ENCODE data around the gene PLPPR3.

DNA sequence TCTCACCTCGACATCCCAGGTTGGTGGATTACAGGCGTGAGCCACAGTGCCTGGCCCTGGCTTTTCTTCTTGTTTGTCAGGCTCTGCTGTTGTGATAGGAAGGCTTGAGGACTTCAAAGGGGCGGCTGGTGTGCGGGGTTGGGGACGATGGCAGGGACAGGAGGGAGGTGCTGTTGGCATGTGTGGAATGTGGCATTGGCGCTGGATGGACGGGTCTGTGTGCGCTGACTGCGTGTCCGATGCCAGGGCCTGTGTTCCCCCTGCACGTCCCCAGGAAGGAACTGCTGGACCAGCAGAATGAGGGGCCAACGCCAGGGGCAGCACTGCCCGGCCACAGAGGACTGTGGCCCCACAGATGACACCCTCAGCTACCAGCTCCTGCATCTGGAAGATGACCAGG is 37.2 kb downstream of the PLPPR3 start:
- TF ChIP-seq, protein P1, sequence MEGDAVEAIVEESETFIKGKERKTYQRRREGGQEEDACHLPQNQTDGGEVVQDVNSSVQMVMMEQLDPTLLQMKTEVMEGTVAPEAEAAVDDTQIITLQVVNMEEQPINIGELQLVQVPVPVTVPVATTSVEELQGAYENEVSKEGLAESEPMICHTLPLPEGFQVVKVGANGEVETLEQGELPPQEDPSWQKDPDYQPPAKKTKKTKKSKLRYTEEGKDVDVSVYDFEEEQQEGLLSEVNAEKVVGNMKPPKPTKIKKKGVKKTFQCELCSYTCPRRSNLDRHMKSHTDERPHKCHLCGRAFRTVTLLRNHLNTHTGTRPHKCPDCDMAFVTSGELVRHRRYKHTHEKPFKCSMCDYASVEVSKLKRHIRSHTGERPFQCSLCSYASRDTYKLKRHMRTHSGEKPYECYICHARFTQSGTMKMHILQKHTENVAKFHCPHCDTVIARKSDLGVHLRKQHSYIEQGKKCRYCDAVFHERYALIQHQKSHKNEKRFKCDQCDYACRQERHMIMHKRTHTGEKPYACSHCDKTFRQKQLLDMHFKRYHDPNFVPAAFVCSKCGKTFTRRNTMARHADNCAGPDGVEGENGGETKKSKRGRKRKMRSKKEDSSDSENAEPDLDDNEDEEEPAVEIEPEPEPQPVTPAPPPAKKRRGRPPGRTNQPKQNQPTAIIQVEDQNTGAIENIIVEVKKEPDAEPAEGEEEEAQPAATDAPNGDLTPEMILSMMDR (IDR thresholded peaks at IDR 0.05): no peak
- TF ChIP-seq EP300 (IDR thresholded peaks at IDR 0.05): no peak
- TF ChIP-seq POLR2AphosphoS5 (IDR thresholded peaks at IDR 0.05): no peak

Measured in suprapubic skin (tissue), 4 donors.